Mesodermal cell (in vitro differentiated cells): ENCODE data around the gene OPRD1.

Experiments
- H3K27ac ChIP-seq: 2 replicates; pipeline ENCODE4 v1.7.0; 2013; ENCODE audit warnings: mild to moderate bottlenecking, low read depth, low read length, moderate library complexity; ENCODE audit not compliant: severe bottlenecking
- H3K36me3 ChIP-seq: 2 replicates; pipeline ENCODE4 v1.7.1; 2013; ENCODE audit warnings: mild to moderate bottlenecking, low read length, moderate library complexity; ENCODE audit not compliant: control insufficient read depth, insufficient read depth
- H3K4me1 ChIP-seq: one replicate; pipeline ENCODE4 v1.7.1; 2013; ENCODE audit warnings: mild to moderate bottlenecking, low read length; ENCODE audit not compliant: insufficient read depth, control insufficient read depth, poor library complexity, severe bottlenecking
- H3K4me3 ChIP-seq: 2 replicates; pipeline ENCODE4 v1.7.0; 2013; ENCODE audit warnings: low read length, control low read depth, mild to moderate bottlenecking; ENCODE audit not compliant: insufficient read depth, poor library complexity, severe bottlenecking; ENCODE audit errors: extremely low read depth
- H3K9me3 ChIP-seq: 2 replicates; pipeline ENCODE4 v1.7.1; 2013; ENCODE audit warnings: mild to moderate bottlenecking, low read length, moderate library complexity; ENCODE audit not compliant: control insufficient read depth
- WGBS, 2 experiments: methylation state at CpG; one replicate each; pipeline ENCODE4 v1.1.5; 2013; ENCODE audit warnings: missing lambda C conversion rate in 2 of 2; ENCODE audit not compliant: insufficient coverage in 2 of 2; 5-methylcytosine and 5-hydroxymethylcytosine counted together

The OPRD1 gene

GRCh38 chr1:28885977-28886730, 74.2 kb downstream of the OPRD1 start:
- Histone ChIP-seq H3K27ac (no peak overlapping the region), H3K4me1 (peaks cover 17% of the 10 kb centered on the region), H3K4me3 (peak overlapping the region; percentile 59), H3K9me3 (no peaks in the 10 kb centered on the region), H3K36me3 (no peaks in the 10 kb centered on the region)
- WGBS, 2 experiments = 69 to 73% methylated on average over 13 to 16 of the region's 17 CpGs

GRCh38 chr1:28886731-28887418, 74.9 kb downstream of the OPRD1 start:
- Histone ChIP-seq H3K36me3 (no peaks in the 10 kb centered on the region), H3K4me3 (peak overlapping the region; percentile 59), H3K27ac (no peak overlapping the region), H3K9me3 (no peaks in the 10 kb centered on the region), H3K4me1 (peaks cover 17% of the 10 kb centered on the region)
- 1 to 3% methylated on average over 22 to 30 of the region's 43 CpGs for WGBS, 2 experiments

GRCh38 chr1:28887419-28887834, 75.5 kb downstream of the OPRD1 start:
- no peaks in the 10 kb centered on the region for H3K36me3 ChIP-seq
- H3K27ac ChIP-seq = no peak overlapping the region
- 0 to 1% methylated on average over 31 to 37 of the region's 41 CpGs for WGBS, 2 experiments
- H3K9me3 ChIP-seq = no peaks in the 10 kb centered on the region
- H3K4me1 ChIP-seq = peaks cover 17% of the 10 kb centered on the region
- H3K4me3 ChIP-seq = peak overlapping the region; percentile 59

DNA sequence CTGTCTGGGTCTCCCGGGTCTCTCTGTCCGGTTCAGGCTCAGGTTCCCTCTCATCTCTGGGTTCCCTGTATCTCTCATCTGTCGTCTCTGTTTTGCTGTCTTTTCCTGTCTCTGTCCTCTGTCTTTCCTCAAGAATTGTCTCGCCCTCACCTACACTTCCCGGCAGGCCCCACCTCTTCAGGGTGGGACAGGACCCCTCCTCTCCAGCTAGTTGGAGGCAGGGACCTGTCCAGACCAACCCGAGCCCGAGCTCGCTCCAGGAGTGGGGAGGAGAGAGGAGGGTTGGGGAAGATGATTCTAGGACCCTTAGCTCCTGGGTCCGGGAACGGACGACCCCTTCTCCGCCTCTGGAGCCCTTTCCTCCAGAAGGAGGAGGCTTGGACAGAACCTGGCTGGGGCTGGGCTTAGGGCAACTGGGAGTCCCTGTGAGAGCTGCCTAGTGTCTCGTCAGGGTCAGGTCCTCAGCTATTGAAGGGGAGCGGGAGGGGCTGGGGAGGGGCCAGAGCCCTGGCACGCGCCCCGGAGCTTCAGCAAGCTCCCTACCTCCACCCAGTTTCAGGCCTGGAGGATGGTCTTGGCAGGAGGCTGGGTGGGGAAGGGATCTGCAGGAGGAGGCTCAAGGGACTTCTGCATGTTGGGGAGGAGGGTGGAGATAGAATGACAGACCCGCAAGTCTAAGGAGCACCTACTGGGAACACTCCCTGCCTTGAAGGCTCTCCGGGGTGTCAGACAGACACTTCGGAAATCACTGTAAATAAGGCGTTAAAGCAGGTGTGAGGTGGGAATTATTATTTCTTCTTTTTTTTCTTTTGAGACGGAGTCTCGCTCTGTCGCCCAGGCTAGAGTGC, 76.1 kb downstream of the OPRD1 start:
- H3K4me1 ChIP-seq = peaks cover 16% of the 10 kb centered on the region
- peak overlapping the region; percentile 59 for H3K4me3 ChIP-seq
- H3K36me3 ChIP-seq = no peaks in the 10 kb centered on the region
- H3K9me3 ChIP-seq = no peaks in the 10 kb centered on the region
- 35 to 56% methylated on average over 7 to 11 of the region's 24 CpGs for WGBS, 2 experiments
- H3K27ac ChIP-seq = no peak overlapping the region

GRCh38 chr1:28888915-28889314, 76.9 kb downstream of the OPRD1 start:
- Histone ChIP-seq H3K27ac (no peak overlapping the region), H3K4me3 (no peak overlapping the region), H3K9me3 (no peaks in the 10 kb centered on the region), H3K36me3 (no peaks in the 10 kb centered on the region), H3K4me1 (peaks cover 9% of the 10 kb centered on the region)
- 97 to 99% methylated on average over 6 to 7 of the region's 7 CpGs for WGBS, 2 experiments

- Histone ChIP-seq H3K36me3 (no peaks in the 10 kb centered on the region), H3K4me3 (no peak overlapping the region), H3K27ac (no peak overlapping the region), H3K9me3 (no peaks in the 10 kb centered on the region), H3K4me1 (peaks cover 5% of the 10 kb centered on the region)
- WGBS, 2 experiments = 90 to 95% methylated on average over 5 of the region's 5 CpGs
Measured at GRCh38 chr1:28889357-28889756, 77.4 kb downstream of the OPRD1 start.

DNA sequence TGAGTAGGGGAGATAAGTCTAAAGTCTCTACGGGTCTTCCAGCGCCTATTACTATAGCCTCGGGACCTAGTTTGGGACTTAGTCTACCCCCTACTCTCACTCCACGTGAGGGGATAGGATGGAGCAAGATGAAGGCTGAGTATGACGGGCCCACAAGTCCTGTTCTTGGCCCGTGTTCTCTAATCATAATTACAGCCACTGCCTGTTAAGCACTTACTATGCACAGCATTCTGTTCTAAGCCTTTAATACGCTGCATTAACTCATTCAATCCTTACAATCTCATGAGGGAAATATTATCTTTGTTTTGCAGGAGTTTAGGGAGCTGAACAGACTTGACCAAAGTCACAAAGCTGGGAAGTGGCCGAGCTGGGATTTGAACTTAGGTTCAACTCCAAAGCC, 78.5 kb downstream of the OPRD1 start:
- Histone ChIP-seq H3K4me3 (no peak overlapping the region), H3K27ac (no peak overlapping the region), H3K4me1 (peaks cover 2% of the 10 kb centered on the region), H3K36me3 (no peaks in the 10 kb centered on the region), H3K9me3 (no peaks in the 10 kb centered on the region)
- 90 to 100% methylated on average over 1 of the region's 8 CpGs for WGBS, 2 experiments

DNA sequence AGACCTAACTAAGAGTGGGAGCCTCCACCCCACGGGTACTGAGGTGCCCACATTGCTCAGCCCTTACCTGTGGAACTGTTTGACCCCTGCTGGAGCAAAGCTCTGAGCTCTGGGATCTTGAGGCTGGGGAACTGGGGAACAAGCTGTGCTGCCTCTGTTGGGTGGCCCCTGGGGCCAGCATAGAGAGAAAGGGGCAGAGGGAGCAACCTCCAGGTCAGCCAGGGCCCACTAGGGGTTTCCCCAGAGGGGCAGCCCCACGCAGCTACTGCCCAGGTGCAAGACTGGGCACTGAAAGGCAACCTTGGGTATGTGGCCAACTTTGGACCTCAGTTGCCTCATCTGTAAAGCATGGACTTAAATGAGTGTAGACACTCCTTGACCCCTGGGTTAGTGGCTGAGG, 78.9 kb downstream of the OPRD1 start:
- WGBS, 2 experiments = 75 to 96% methylated on average over 1 to 2 of the region's 2 CpGs
- no peaks in the 10 kb centered on the region for H3K36me3 ChIP-seq

GRCh38 chr1:28891256-28891655, 79.3 kb downstream of the OPRD1 start:
- H3K27ac ChIP-seq = no peak overlapping the region
- H3K4me3 ChIP-seq = no peak overlapping the region
- 100% methylated on average over 1 to 2 of the region's 2 CpGs for WGBS, 2 experiments
- no peaks in the 10 kb centered on the region for H3K36me3 ChIP-seq
- peaks cover 2% of the 10 kb centered on the region for H3K4me1 ChIP-seq
- no peaks in the 10 kb centered on the region for H3K9me3 ChIP-seq

More for the DNA sequence above, 78.9 kb downstream of the OPRD1 start:
- no peak overlapping the region for H3K4me3 ChIP-seq
- H3K27ac ChIP-seq = no peak overlapping the region
- H3K9me3 ChIP-seq = no peaks in the 10 kb centered on the region
- peaks cover 2% of the 10 kb centered on the region for H3K4me1 ChIP-seq

- Histone ChIP-seq H3K4me3 (no peak overlapping the region), H3K27ac (no peak overlapping the region), H3K4me1 (peaks cover 2% of the 10 kb centered on the region), H3K9me3 (no peaks in the 10 kb centered on the region), H3K36me3 (no peaks in the 10 kb centered on the region)
- WGBS, 2 experiments = 69 to 74% methylated on average over 3 to 7 of the region's 8 CpGs
Measured at GRCh38 chr1:28893403-28894102, 81.6 kb downstream of the OPRD1 start.
